ENCODE results near the gene PKD1L1.

- no peak for TF ChIP-seq POLR2A (IDR thresholded peaks at IDR 0.05; ENCODE audit: extremely low read depth, insufficient read length)
- TF ChIP-seq, protein P1, sequence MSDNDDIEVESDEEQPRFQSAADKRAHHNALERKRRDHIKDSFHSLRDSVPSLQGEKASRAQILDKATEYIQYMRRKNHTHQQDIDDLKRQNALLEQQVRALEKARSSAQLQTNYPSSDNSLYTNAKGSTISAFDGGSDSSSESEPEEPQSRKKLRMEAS (IDR thresholded peaks at IDR 0.05; ENCODE audit: low read depth, low read length): no peak
Measured at GRCh38 chr7:47755248-47755647, 193.0 kb downstream of the PKD1L1 start.

Measured in NB4 (cell line).